H1 (cell line): ENCODE data around the gene RAB25. TPM values are rescaled to one million over a fixed set of nuclear protein-coding genes. Genes with fewer than 3 reads are reported as not detected.

Experiments used
- CTCF ChIA-PET: fragments of 300-600 bp; sonication (Branson Sonifier 250); formaldehyde crosslinking; loops from one replicate; lab custom pipeline; 2021; ENCODE audit not compliant: partially characterized antibody; lab: Charles Lee
- POLR2A ChIA-PET: fragments of 300-600 bp; sonication (Branson Sonifier 250); formaldehyde crosslinking; loops from one replicate; lab custom pipeline; 2021; ENCODE audit warnings: inconsistent platforms; ENCODE audit not compliant: partially characterized antibody; lab: Charles Lee
- DNase-seq, 2 experiments: peaks; one replicate each; pipeline versions ENCODE4 v3.0.0 to v3.0.0-alpha.2; 2010 to 2022; ENCODE audit warnings: low spot score in 2 of 2, low read depth in 1 of 2, mixed read lengths in 1 of 2
- FAIRE-seq: peaks from 2 replicates; lab custom pipeline; 2011; peaks lifted over from hg19 to GRCh38; lab: Jason Lieb, UNC
- H2AFZ ChIP-seq: 2 replicates; pipeline ENCODE4 v1.8.1; 2012; ENCODE audit warnings: low read length, inconsistent platforms
- H2AK5ac ChIP-seq: 2 replicates; pipeline ENCODE4 v1.6.1; 2013; ENCODE audit warnings: low read depth, low read length
- H2BK120ac ChIP-seq: replicated peaks from 2 replicates; pipeline ENCODE3; 2013; ENCODE audit warnings: low read depth, low read length, inconsistent platforms
- H2BK12ac ChIP-seq: 2 replicates; pipeline ENCODE4 v1.6.1; 2013; ENCODE audit warnings: low read depth, low read length
- H2BK15ac ChIP-seq: 2 replicates; pipeline ENCODE4 v1.6.1; 2013; ENCODE audit warnings: low read length
- H2BK20ac ChIP-seq: 2 replicates; pipeline ENCODE4 v1.6.1; 2013; ENCODE audit warnings: low read length
- H2BK5ac ChIP-seq: 2 replicates; pipeline ENCODE4 v1.6.1; 2013; ENCODE audit warnings: low read depth, low read length
- H3K14ac ChIP-seq: 2 replicates; pipeline ENCODE4 v1.6.1; 2013; ENCODE audit warnings: inconsistent platforms; ENCODE audit not compliant: insufficient read length
- H3K18ac ChIP-seq: 2 replicates; pipeline ENCODE4 v1.6.1; 2013; ENCODE audit warnings: low read length; ENCODE audit errors: extremely low read depth
- H3K23ac ChIP-seq: 2 replicates; pipeline ENCODE4 v1.6.1; 2013; ENCODE audit warnings: inconsistent platforms; ENCODE audit not compliant: insufficient read length
- H3K23me2 ChIP-seq: 2 replicates; pipeline ENCODE4 v1.6.1; 2013; ENCODE audit warnings: low read depth, low read length
- H3K27ac ChIP-seq: 2 replicates; pipeline ENCODE4 v1.6.1; 2011; ENCODE audit warnings: low read depth, low read length, inconsistent platforms
- H3K27me3 ChIP-seq, 4 experiments: replicated peaks in 1 of 4; 1 replicate in 1 of 4; 2 replicates in 3 of 4; pipeline versions ENCODE4 v1.6.1 to v1.8.1; 2011 to 2013; ENCODE audit warnings: low read length in 3 of 4, mild to moderate bottlenecking in 3 of 4, inconsistent platforms in 2 of 4, mixed read lengths in 2 of 4, moderate library complexity in 1 of 4; ENCODE audit not compliant: control insufficient read depth in 3 of 4, insufficient read depth in 3 of 4; ENCODE audit errors: extremely low read depth in 1 of 4
- H3K36me3 ChIP-seq, 4 experiments: 2 replicates each; pipeline versions ENCODE4 v1.6.1 to v1.8.1; 2011 to 2013; ENCODE audit warnings: mild to moderate bottlenecking in 4 of 4, low read length in 3 of 4, moderate library complexity in 2 of 4, control low read depth in 1 of 4, inconsistent platforms in 1 of 4; ENCODE audit not compliant: insufficient read depth in 4 of 4, control insufficient read depth in 2 of 4
- H3K4ac ChIP-seq: replicated peaks from 2 replicates; pipeline ENCODE3; 2013; ENCODE audit warnings: low read length, low read depth, mixed read lengths, inconsistent platforms; ENCODE audit not compliant: insufficient read length
- H3K4me1 ChIP-seq, 4 experiments: replicated peaks in 1 of 4; 1 replicate in 1 of 4; 2 replicates in 3 of 4; pipeline versions ENCODE4 v1.6.1 to v1.8.1; 2011 to 2013; ENCODE audit warnings: low read length in 3 of 4, inconsistent platforms in 2 of 4, mixed read lengths in 1 of 4; ENCODE audit not compliant: insufficient read depth in 4 of 4, control insufficient read depth in 3 of 4
- H3K4me2 ChIP-seq, 2 experiments: 2 replicates each; pipeline versions ENCODE4 v1.6.1 to v1.8.1; 2011 to 2013; ENCODE audit warnings: low read depth in 2 of 2, low read length in 2 of 2, control low read depth in 1 of 2, inconsistent platforms in 1 of 2, mild to moderate bottlenecking in 1 of 2; ENCODE audit not compliant: insufficient read depth in 1 of 2
- H3K4me3 ChIP-seq, 4 experiments: fragments of 200-600, 300-600 bp in 1 of 4; sonication (generic), shearing (Covaris generic), sonication (Bioruptor Twin) in 1 of 4; 2 replicates each; pipeline versions ENCODE4 v1.5.1 to v1.8.1; 2011 to 2016; ENCODE audit warnings: low read length in 4 of 4, low read depth in 3 of 4, control low read depth in 2 of 4, inconsistent platforms in 2 of 4, mild to moderate bottlenecking in 2 of 4, mixed read lengths in 1 of 4, moderate library complexity in 1 of 4; ENCODE audit not compliant: insufficient read depth in 2 of 4; ENCODE audit errors: extremely low read depth in 1 of 4
- H3K56ac ChIP-seq: replicated peaks from 2 replicates; pipeline ENCODE3; 2013; ENCODE audit warnings: low read depth, mild to moderate bottlenecking, mixed read lengths, low read length, inconsistent platforms; ENCODE audit not compliant: insufficient read length
- H3K79me1 ChIP-seq: 2 replicates; pipeline ENCODE4 v1.6.1; 2013; ENCODE audit warnings: low read depth, low read length, control low read depth
- H3K79me2 ChIP-seq, 2 experiments: 2 replicates each; pipeline versions ENCODE4 v1.6.1 to v1.8.1; 2012 to 2013; ENCODE audit warnings: low read length in 2 of 2, mild to moderate bottlenecking in 2 of 2, inconsistent platforms in 1 of 2; ENCODE audit not compliant: insufficient read depth in 2 of 2, control insufficient read depth in 1 of 2
- H3K9ac ChIP-seq, 4 experiments: replicated peaks in 1 of 4; 1 replicate in 1 of 4; 2 replicates in 3 of 4; pipeline versions ENCODE4 v1.6.1 to v1.8.1; 2011 to 2013; ENCODE audit warnings: low read depth in 3 of 4, low read length in 3 of 4, control low read depth in 2 of 4, mild to moderate bottlenecking in 2 of 4, moderate library complexity in 2 of 4, inconsistent platforms in 1 of 4; ENCODE audit errors: extremely low read depth in 1 of 4
- H3K9me3 ChIP-seq, 2 experiments: 2 replicates each; pipeline versions ENCODE4 v1.6.1 to v1.8.1; 2012 to 2013; ENCODE audit warnings: mild to moderate bottlenecking in 2 of 2, moderate library complexity in 2 of 2, control low read depth in 1 of 2, inconsistent platforms in 1 of 2, low read depth in 1 of 2, low read length in 1 of 2, mixed read lengths in 1 of 2; ENCODE audit not compliant: insufficient read depth in 2 of 2
- H4K20me1 ChIP-seq, 2 experiments: replicated peaks in 1 of 2; 2 replicates each; pipeline versions ENCODE3 to v1.8.1; 2011 to 2013; ENCODE audit warnings: inconsistent platforms in 2 of 2, low read length in 2 of 2, mild to moderate bottlenecking in 1 of 2; ENCODE audit not compliant: insufficient read depth in 2 of 2, control insufficient read depth in 1 of 2
- H4K5ac ChIP-seq: 2 replicates; pipeline ENCODE4 v1.6.1; 2013; ENCODE audit warnings: low read length, low read depth, mixed read lengths, inconsistent platforms; ENCODE audit not compliant: insufficient read length
- H4K8ac ChIP-seq: 2 replicates; pipeline ENCODE4 v1.8.0; 2013; ENCODE audit warnings: mild to moderate bottlenecking, moderate library complexity, low read length, inconsistent platforms; ENCODE audit not compliant: insufficient read depth; ENCODE audit errors: extremely low read depth
- H4K91ac ChIP-seq: replicated peaks from 2 replicates; pipeline ENCODE3; 2013; ENCODE audit warnings: low read length, mixed read lengths, inconsistent platforms; ENCODE audit not compliant: insufficient read length
- E2F6 ChIP-seq: IDR thresholded peaks from 2 replicates; pipeline ENCODE4 v1.6.1; 2012; ENCODE audit warnings: inconsistent platforms
- JUND ChIP-seq: IDR thresholded peaks from 2 replicates; pipeline ENCODE4 v1.6.1; 2011; ENCODE audit warnings: mild to moderate bottlenecking, improper control_type of control experiment, low read length
- KDM5A ChIP-seq: fragments of 200-600 bp; IDR thresholded peaks from 2 replicates; pipeline ENCODE4 v1.7.1; 2012; ENCODE audit warnings: mild to moderate bottlenecking, low read length, inconsistent platforms, mixed read lengths
- WGBS, 2 experiments: shearing (Covaris generic) in 1 of 2; methylation state at CpG; one replicate each; pipeline versions ENCODE4 v1.1.6 to v1.1.7; 2013 to 2015; ENCODE audit warnings: low lambda C conversion rate in 2 of 2, mixed read lengths in 2 of 2, inconsistent platforms in 1 of 2, low coverage in 1 of 2, missing lambda C conversion rate in 1 of 2; ENCODE audit not compliant: insufficient replicate concordance in 2 of 2, insufficient coverage in 1 of 2, insufficient read length in 1 of 2; ENCODE audit errors: extremely low coverage in 1 of 2, missing lambda C conversion rate in 1 of 2; 5-methylcytosine and 5-hydroxymethylcytosine counted together
- polyA plus RNA-seq, 7 experiments: library from polyadenylated mRNA; depleted of rRNA in 3 of 7; stranded (reverse) in 5 of 7; unstranded in 2 of 7; fragments of >200 nt in 5 of 7; fragments of 200-250 nt in 2 of 7; gene quantifications; 1 replicate in 5 of 7; 2 replicates in 1 of 7; 4 replicates in 1 of 7; pipeline versions ENCODE4 v1.2.1 to v1.2.3, GENCODE V29; 2011 to 2013; ENCODE audit warnings: missing spikeins in 2 of 7, mixed read lengths in 2 of 7
- total RNA-seq: library from RNA; stranded (reverse); fragmentation: NEBNext Ultra II Directional; extraction: Animal tissue kit (Norgen Biotek cat#: 25700); gene quantifications from 2 replicates; pipeline ENCODE4 v1.2.1, GENCODE V29; 2021

The RAB25 gene
- total and polyA plus RNA-seq, 2 of the 8 experiments (the other 6 are each of a cell fraction or from before 2014, with no cell fraction given): 34.8 to 98.2 TPM

- Histone ChIP-seq H4K20me1 (peaks cover 0 to 2% of the 10 kb centered on the region in 2 experiments), H3K23me2 (peaks cover 5% of the 10 kb centered on the region; the same call in 1 of the 2 replicates), H3K36me3 (peaks cover 0 to 26% (median 13%) of the 10 kb centered on the region in 4 experiments; a peak in 5 of 8 replicates), H3K27me3 (peaks cover 0 to 4% (median under 1%) of the 10 kb centered on the region in 4 experiments; a peak in 1 of 7 replicates), H4K8ac (no peak overlapping the region), H3K18ac (no peak overlapping the region), H3K27ac (no peak overlapping the region), H2AFZ (0 out of 2 replicates have a peak overlapping the region, but pooled peaks have one; percentile 10), H2BK12ac (no peak overlapping the region), H3K4me3 (peak overlapping the region; percentile 92 to 97 (median 94); a peak in 7 of 8 replicates), H2BK20ac (no peak overlapping the region), H2BK120ac (no peak overlapping the region), H3K79me2 (peaks cover 5 to 15% of the 10 kb centered on the region in 2 experiments), H2BK15ac (no peak overlapping the region), H4K91ac (no peak overlapping the region), H3K4me2 (peak overlapping the region; percentile 99), H3K4ac (no peak overlapping the region), H3K23ac (no peak overlapping the region), H3K79me1 (0 out of 2 replicates have a peak, but pooled peaks cover 5% of the 10 kb centered on the region), H2BK5ac (no peak overlapping the region), H3K14ac (no peak overlapping the region), H3K56ac (no peak overlapping the region), H3K4me1 (peaks cover 0 to 3% (median 1%) of the 10 kb centered on the region in 4 experiments; a peak in 3 of 7 replicates), H3K9ac (no peak overlapping the region), H3K9me3 (no peaks in the 10 kb centered on the region), H4K5ac (no peak overlapping the region), H2AK5ac (no peak overlapping the region)
- POLR2A ChIA-PET: interaction anchor here (0.6 to 2.3 kb wide), 10 partner anchors 20 to 157 kb away, joined by 3 to 10 read pairs (median 3); partner anchors contain the start of genes ARHGEF2, MEX3A, RAB25 and UBQLN4
- DNase-seq: no peak
- CTCF ChIA-PET: interaction anchor here (0.9 to 8.9 kb wide), 10 partner anchors 10 to 109 kb away, joined by 3 to 77 read pairs (median 4); partner anchors contain the start of gene UBQLN4
- WGBS, 2 experiments: 25% methylated on average over 4 of the region's 4 CpGs; no CpG with 5 or more reads in 1 of the 2 experiments
- TF ChIP-seq E2F6 (no peak), JUND (no peak), KDM5A (no peak)
- no peak for FAIRE-seq
Measured at GRCh38 chr1:156021093-156021428, 39.9 kb upstream of the RAB25 start.
